Activated T-helper 1 cell treated with Interleukin-2 at 50 U/mL for 16 hours (primary cell): Measurements from ENCODE around the gene OR10K2.

Source experiments
- DNase-seq: peaks from one replicate; pipeline ENCODE4 v3.0.0-alpha.2; 2020; ENCODE audit warnings: low read depth

Gene OR10K2

DNA sequence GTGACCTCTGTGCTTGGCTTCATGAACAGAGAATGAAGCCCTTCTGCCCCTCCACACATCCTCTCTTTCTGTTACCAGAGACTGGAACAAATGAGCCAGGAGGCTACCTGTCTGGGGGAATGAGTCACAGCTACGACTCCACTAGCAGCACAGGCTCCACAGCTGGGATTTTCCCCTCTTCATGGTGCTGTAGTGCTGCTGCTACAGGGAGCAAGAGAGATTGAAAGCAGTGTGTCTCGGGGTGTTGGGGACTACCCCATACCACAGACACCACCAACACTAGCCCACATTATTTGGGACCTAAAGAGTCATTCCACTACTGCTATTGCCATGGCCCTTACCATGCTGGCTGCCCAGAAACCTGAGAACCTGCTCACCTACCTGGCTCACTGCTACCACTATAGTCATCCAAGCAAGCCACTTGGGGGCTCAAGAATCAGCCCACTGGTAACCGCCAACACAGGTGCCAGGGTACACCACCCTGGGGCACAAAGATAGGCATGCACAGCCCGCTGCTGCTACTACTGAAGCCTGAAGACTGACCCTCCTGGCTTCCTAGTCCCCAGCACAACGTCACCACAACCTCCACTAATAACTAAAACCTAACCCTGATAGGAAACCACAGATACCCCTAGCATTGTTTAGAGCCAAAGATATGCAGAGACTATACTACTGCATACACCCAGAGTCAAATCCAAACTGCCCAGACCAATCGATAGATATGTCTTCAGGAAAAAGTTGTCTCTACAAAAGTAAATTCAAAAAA is 54.7 kb downstream of the OR10K2 start:
- DNase-seq: no peak
